GM19438 (cell line): ENCODE results near the gene STRIP2.
"Not testable (repeated sequence)": the region's sequence is repeated elsewhere in the genome, so short reads cannot be mapped to it uniquely, and the experiment has no call there.

Source experiments
- ATAC-seq: cut with Tn5 transposase; IDR thresholded peaks from one replicate; pipeline ENCODE4 v1.9.1; 2021; ENCODE audit warnings: low read depth; ENCODE audit not compliant: unreplicated experiment

Gene STRIP2

GRCh38 chr7:129522971-129523340, 88.7 kb downstream of the STRIP2 start:
- ATAC-seq: no peak

GRCh38 chr7:129523924-129524323, 89.7 kb downstream of the STRIP2 start:
- ATAC-seq: no peak

GRCh38 chr7:129524405-129524804, 90.2 kb downstream of the STRIP2 start:
- ATAC-seq: not testable (repeated sequence)

- no peak for ATAC-seq
Observed at GRCh38 chr7:129525225-129525862, 91.1 kb downstream of the STRIP2 start.

GRCh38 chr7:129529643-129530042, 95.4 kb downstream of the STRIP2 start:
- ATAC-seq: no peak

GRCh38 chr7:129530795-129531391, 96.7 kb downstream of the STRIP2 start:
- no peak for ATAC-seq

- no peak for ATAC-seq
Observed at GRCh38 chr7:129531721-129532120, 97.5 kb downstream of the STRIP2 start.

- no peak for ATAC-seq
Observed at GRCh38 chr7:129532375-129532774, 98.1 kb downstream of the STRIP2 start.

- ATAC-seq: not testable (repeated sequence)
Observed at GRCh38 chr7:129534558-129535274, 100.5 kb downstream of the STRIP2 start.

- ATAC-seq: no peak
Observed at GRCh38 chr7:129535896-129536295, 101.7 kb downstream of the STRIP2 start.

- ATAC-seq: no peak
Observed at GRCh38 chr7:129536323-129536722, 102.1 kb downstream of the STRIP2 start.
